ENCODE data around the gene SLC5A11. TPM values are rescaled to one million over a fixed set of nuclear protein-coding genes. Genes with fewer than 3 reads are reported as not detected.

SLC5A11 gene
- total and polyA plus RNA-seq, 2 of the 13 experiments (the other 11 are each of a cell fraction or from before 2014, with no cell fraction given): 1.2 to 3.3 TPM

- POLR2A ChIA-PET: no interaction called here
- 74% methylated on average over 12 of the region's 12 CpGs for WGBS (ENCODE audit: low lambda C conversion rate)
These were observed 38.0 kb downstream of the SLC5A11 start for GRCh38 chr16:24883714-24884151.

GRCh38 chr16:24887472-24887871, 41.7 kb downstream of the SLC5A11 start:
- H2AFZ ChIP-seq (ENCODE audit: low read length): no peak overlapping the region
- no peak overlapping the region for H3K4me3 ChIP-seq (replicated peaks in 1 of 3; ENCODE audit: insufficient read depth in 1 of 3, low read depth in 2 of 3, low read length in 3 of 3)
- no peak overlapping the region for H3K27ac ChIP-seq (ENCODE audit: extremely low read length, insufficient read depth, low read length)
- TF ChIP-seq RFX3 (CRISPR knock-in tag; IDR thresholded peaks at IDR 0.05) (no peak), ZC3H4 (CRISPR knock-in tag; IDR thresholded peaks at IDR 0.05; ENCODE audit: borderline replicate concordance) (no peak), WIZ (CRISPR knock-in tag; IDR thresholded peaks at IDR 0.05) (no peak), ERF (CRISPR knock-in tag; IDR thresholded peaks at IDR 0.05) (no peak)
- H3K79me2 ChIP-seq (ENCODE audit: insufficient read depth, low read length): no peaks in the 10 kb centered on the region
- FAIRE-seq: no peak
- no peak for ATAC-seq
- no peak for DNase-seq (ENCODE audit: low spot score)
- H3K9ac ChIP-seq (ENCODE audit: insufficient read depth, low read depth, low read length): no peak overlapping the region
- POLR2A ChIA-PET: no interaction called here
- no peaks in the 10 kb centered on the region for H3K27me3 ChIP-seq (ENCODE audit: control insufficient read depth in 1 of 2, insufficient read depth in 2 of 2, low read length in 2 of 2)
- H3K9me3 ChIP-seq (ENCODE audit: low read length): no peaks in the 10 kb centered on the region
- 97% methylated on average over 2 of the region's 2 CpGs for WGBS (ENCODE audit: low lambda C conversion rate)
- intact Hi-C loops (cut with micrococcal nuclease; ENCODE audit: unreplicated experiment) (no loop called here), in situ Hi-C loops (cut with HindIII; ENCODE audit: extremely low pct_ligation_motif_present, low pct_unique_long_range_greater_than_20kb) (no loop called here)
- no TSS peak for BruUV-seq (replicated peaks)
- H3K4me2 ChIP-seq (ENCODE audit: low read depth, low read length): no peak overlapping the region
- H4K20me1 ChIP-seq (ENCODE audit: insufficient read depth, low read length): no peaks in the 10 kb centered on the region
- no peaks in the 10 kb centered on the region for H3K4me1 ChIP-seq (ENCODE audit: insufficient read depth, low read length)
- CTCF ChIA-PET (ENCODE audit: low intra/inter-chr PET ratio, low total read pairs): no interaction called here
- no peaks in the 10 kb centered on the region for H3K36me3 ChIP-seq (replicated peaks in 1 of 2; ENCODE audit: control insufficient read depth in 1 of 2, insufficient read depth in 2 of 2, low read length in 2 of 2)

More at GRCh38 chr16:24883714-24884151, 38.0 kb downstream of the SLC5A11 start:
- DNase-seq (ENCODE audit: low spot score): no peak
- Histone ChIP-seq H2AFZ (ENCODE audit: low read length) (no peak overlapping the region), H3K27ac (ENCODE audit: extremely low read length, insufficient read depth, low read length) (no peak overlapping the region), H3K4me1 (ENCODE audit: insufficient read depth, low read length) (no peaks in the 10 kb centered on the region), H3K36me3 (replicated peaks in 1 of 2; ENCODE audit: control insufficient read depth in 1 of 2, insufficient read depth in 2 of 2, low read length in 2 of 2) (no peaks in the 10 kb centered on the region), H3K9me3 (ENCODE audit: low read length) (no peaks in the 10 kb centered on the region), H3K27me3 (ENCODE audit: control insufficient read depth in 1 of 2, insufficient read depth in 2 of 2, low read length in 2 of 2) (no peaks in the 10 kb centered on the region), H3K4me2 (ENCODE audit: low read depth, low read length) (no peak overlapping the region), H3K9ac (ENCODE audit: insufficient read depth, low read depth, low read length) (no peak overlapping the region), H3K4me3 (replicated peaks in 1 of 3; ENCODE audit: insufficient read depth in 1 of 3, low read depth in 2 of 3, low read length in 3 of 3) (no peak overlapping the region), H4K20me1 (ENCODE audit: insufficient read depth, low read length) (no peaks in the 10 kb centered on the region), H3K79me2 (ENCODE audit: insufficient read depth, low read length) (no peaks in the 10 kb centered on the region)
- ATAC-seq: no peak; the same call in none of the 3 replicates
- CTCF ChIA-PET (ENCODE audit: low intra/inter-chr PET ratio, low total read pairs): no interaction called here
- no peak for FAIRE-seq
- BruUV-seq (replicated peaks): no TSS peak
- peak; percentile 66 for TF ChIP-seq NFYB (CRISPR knock-in tag; IDR thresholded peaks at IDR 0.05)
- TF ChIP-seq AGO1 (IDR thresholded peaks at IDR 0.05; ENCODE audit: low read depth, low read length, poor library complexity, severe bottlenecking): no peak
- no peak for TF ChIP-seq ZBTB42 (CRISPR knock-in tag; IDR thresholded peaks at IDR 0.05)
- no peak for TF ChIP-seq ADNP (CRISPR knock-in tag; IDR thresholded peaks at IDR 0.05)
- TF ChIP-seq ZNF317 (CRISPR knock-in tag; IDR thresholded peaks at IDR 0.05): no peak
- TF ChIP-seq ZNF75D (CRISPR knock-in tag; IDR thresholded peaks at IDR 0.05; ENCODE audit: borderline replicate concordance): no peak
- TF ChIP-seq HDAC6 (IDR thresholded peaks at IDR 0.05; ENCODE audit: low read depth, low read length): no peak
- peak; percentile 60; the same call in 1 of the 2 replicates for TF ChIP-seq NFYC (CRISPR knock-in tag; IDR thresholded peaks at IDR 0.05)
- intact Hi-C loops (cut with micrococcal nuclease; ENCODE audit: unreplicated experiment) (no loop called here), in situ Hi-C loops (cut with HindIII; ENCODE audit: extremely low pct_ligation_motif_present, low pct_unique_long_range_greater_than_20kb) (no loop called here)

Measured in HepG2 (cell line).